SK-N-SH (cell line): ENCODE data around the gene NBL1. TPM values are rescaled to one million over a fixed set of nuclear protein-coding genes. Genes with fewer than 3 reads are reported as not detected.

Experiments
- CTCF ChIA-PET: fragments of 300-600, 350-600 bp; formaldehyde crosslinking; extraction: SDS; loops from one replicate; lab custom pipeline; 2021; lab: Yijun Ruan, JAX
- POLR2A ChIA-PET: fragments of 350-600 bp; sonication (Branson Sonifier 250); formaldehyde crosslinking; extraction: SDS; loops from one replicate; lab custom pipeline; 2020; ENCODE audit warnings: antibody characterized with exemption, inconsistent platforms; lab: Yijun Ruan, JAX
- DNase-seq: peaks from one replicate; pipeline ENCODE4 v3.0.0; 2012
- H2AFZ ChIP-seq: fragments of 200-600 bp; sonication (generic); 2 replicates; pipeline ENCODE4 v1.8.1; 2016; ENCODE audit warnings: antibody characterized with exemption, mild to moderate bottlenecking, low read depth
- H3F3A ChIP-seq: fragments of 200-600 bp; sonication (generic); replicated peaks from 2 replicates; pipeline ENCODE3; 2016; ENCODE audit warnings: antibody characterized with exemption, mild to moderate bottlenecking; ENCODE audit not compliant: insufficient read depth
- H3K27ac ChIP-seq, 2 experiments: fragments of 200-500 bp in 1 of 2; fragments of 200-600 bp in 1 of 2; sonication (Bioruptor generic) in 1 of 2; sonication (generic), shearing (Covaris generic) in 1 of 2; 2 replicates each; pipeline versions ENCODE4 v1.5.1 to v1.6.1; 2014 to 2016; ENCODE audit warnings: low read depth in 2 of 2, inconsistent platforms in 1 of 2, low read length in 1 of 2, mild to moderate bottlenecking in 1 of 2, mixed read lengths in 1 of 2
- H3K27me3 ChIP-seq: fragments of 200-600 bp; sonication (generic), shearing (Covaris generic); 2 replicates; pipeline ENCODE4 v1.6.1; 2016; ENCODE audit warnings: mixed run types; ENCODE audit not compliant: insufficient read depth
- H3K36me3 ChIP-seq, 2 experiments: fragments of 200-500 bp in 1 of 2; fragments of 200-600 bp in 1 of 2; sonication (Bioruptor generic) in 1 of 2; sonication (generic) in 1 of 2; replicated peaks in 1 of 2; 2 replicates each; pipeline versions ENCODE3 to v1.5.1; 2014 to 2016; ENCODE audit warnings: low read length in 1 of 2, mild to moderate bottlenecking in 1 of 2; ENCODE audit not compliant: insufficient read depth in 2 of 2, control insufficient read depth in 1 of 2
- H3K4me1 ChIP-seq, 2 experiments: fragments of 200-500 bp in 1 of 2; fragments of 200-600 bp in 1 of 2; sonication (Bioruptor generic) in 1 of 2; sonication (generic), shearing (Covaris generic) in 1 of 2; 2 replicates each; pipeline versions ENCODE4 v1.5.1 to v1.6.1; 2014 to 2016; ENCODE audit warnings: low read depth in 1 of 2, low read length in 1 of 2, mixed run types in 1 of 2; ENCODE audit not compliant: insufficient read depth in 2 of 2, control insufficient read depth in 1 of 2
- H3K4me2 ChIP-seq: fragments of 200-600 bp; sonication (generic), shearing (Covaris generic); 2 replicates; pipeline ENCODE4 v1.6.1; 2017; ENCODE audit warnings: mixed run types
- H3K4me3 ChIP-seq, 2 experiments: fragments of 200-500 bp in 1 of 2; fragments of 200-600 bp in 1 of 2; sonication (Bioruptor generic) in 1 of 2; sonication (generic), shearing (Covaris generic) in 1 of 2; 2 replicates each; pipeline versions ENCODE4 v1.5.1 to v1.8.1; 2014 to 2016; ENCODE audit warnings: low read depth in 2 of 2, inconsistent platforms in 1 of 2, low read length in 1 of 2, mild to moderate bottlenecking in 1 of 2, mixed read lengths in 1 of 2, moderate library complexity in 1 of 2
- H3K79me2 ChIP-seq: fragments of 200-600 bp; sonication (generic); 2 replicates; pipeline ENCODE4 v1.8.1; 2017; ENCODE audit warnings: mild to moderate bottlenecking; ENCODE audit not compliant: insufficient read depth
- H3K9ac ChIP-seq: fragments of 200-600 bp; sonication (generic); 2 replicates; pipeline ENCODE4 v1.6.1; 2017; ENCODE audit warnings: mixed run types
- H3K9me2 ChIP-seq: fragments of 200-600 bp; sonication (generic); 2 replicates; pipeline ENCODE4 v1.6.1; 2017; ENCODE audit warnings: mixed run types
- H3K9me3 ChIP-seq: fragments of 200-600 bp; sonication (generic); 2 replicates; pipeline ENCODE4 v1.6.1; 2017; ENCODE audit warnings: mixed run types, mild to moderate bottlenecking, moderate library complexity
- H4K20me1 ChIP-seq: fragments of 200-600 bp; sonication (generic); 2 replicates; pipeline ENCODE4 v1.6.1; 2017; ENCODE audit warnings: mild to moderate bottlenecking, mixed run types; ENCODE audit not compliant: insufficient read depth
- EP300 ChIP-seq, 2 experiments: IDR thresholded peaks; 2 replicates each; pipeline versions ENCODE4 v1.4.0 to v1.6.1; 2012; ENCODE audit warnings: borderline replicate concordance in 1 of 2, low read depth in 1 of 2, low read length in 1 of 2
- FOXM1 ChIP-seq: IDR thresholded peaks from 2 replicates; pipeline ENCODE4 v1.4.0; 2012; ENCODE audit warnings: low read depth, mild to moderate bottlenecking
- IRF3 ChIP-seq: fragments of 150-350 bp; IDR thresholded peaks from 2 replicates; pipeline ENCODE4 v1.6.1; 2016; ENCODE audit warnings: mild to moderate bottlenecking, low read depth, low read length
- JUND ChIP-seq: IDR thresholded peaks from 2 replicates; pipeline ENCODE4 v1.4.0; 2012
- MAX ChIP-seq: IDR thresholded peaks from 2 replicates; pipeline ENCODE4 v1.4.0; 2012; ENCODE audit warnings: low read depth
- MEF2A ChIP-seq: IDR thresholded peaks from 2 replicates; pipeline ENCODE4 v1.4.0; 2012; ENCODE audit warnings: low read depth, borderline replicate concordance
- MXI1 ChIP-seq: IDR thresholded peaks from 2 replicates; pipeline ENCODE4 v1.6.1; 2012; ENCODE audit warnings: mild to moderate bottlenecking, low read depth, low read length, improper control_type of control experiment
- NFIC ChIP-seq: IDR thresholded peaks from 2 replicates; pipeline ENCODE4 v1.4.0; 2012; ENCODE audit warnings: borderline replicate concordance
- NRF1 ChIP-seq: IDR thresholded peaks from 2 replicates; pipeline ENCODE4 v1.6.1; 2012; ENCODE audit warnings: low read depth, mild to moderate bottlenecking, low read length
- PBX3 ChIP-seq: IDR thresholded peaks from 2 replicates; pipeline ENCODE4; 2012
- POLR2AphosphoS5 ChIP-seq: IDR thresholded peaks from 2 replicates; pipeline ENCODE4 v1.6.1; 2012; ENCODE audit warnings: low read depth, low read length
- REST ChIP-seq: IDR thresholded peaks from 2 replicates; pipeline ENCODE4 v1.6.1; 2012; ENCODE audit warnings: mild to moderate bottlenecking, low read depth, low read length, moderate library complexity
- RFX5 ChIP-seq: IDR thresholded peaks from 2 replicates; pipeline ENCODE4 v1.6.1; 2012; ENCODE audit warnings: mild to moderate bottlenecking, improper control_type of control experiment, low read length
- RXRA ChIP-seq: IDR thresholded peaks from 2 replicates; pipeline ENCODE4 v1.4.0; 2012; ENCODE audit warnings: low read depth, mild to moderate bottlenecking, borderline replicate concordance
- YY1 ChIP-seq: IDR thresholded peaks from 2 replicates; pipeline ENCODE4 v1.4.0; 2012; ENCODE audit warnings: low read depth, mild to moderate bottlenecking
- ZBTB33 ChIP-seq: IDR thresholded peaks from 2 replicates; pipeline ENCODE4 v1.4.0; 2012; ENCODE audit warnings: low read depth, borderline replicate concordance
- WGBS: methylation state at CpG from one replicate; pipeline ENCODE4 v1.1.6; 2017; ENCODE audit warnings: low lambda C conversion rate; 5-methylcytosine and 5-hydroxymethylcytosine counted together
- polyA plus RNA-seq, 3 experiments: library from polyadenylated mRNA; depleted of rRNA; stranded (reverse); fragments of >200 nt; gene quantifications; 2 replicates each; pipeline ENCODE4 v1.2.3, GENCODE V29; 2012

The NBL1 gene
- polyA plus RNA-seq, 1 of the 3 experiments (the other 2 are of a cell fraction) = 36.1 TPM

- Histone ChIP-seq H2AFZ (peak overlapping the region; percentile 23; the same call in 1 of the 2 replicates), H3K79me2 (no peaks in the 10 kb centered on the region), H3K36me3 (no peaks in the 10 kb centered on the region), H3K9me3 (no peaks in the 10 kb centered on the region), H3K9me2 (no peaks in the 10 kb centered on the region), H4K20me1 (no peaks in the 10 kb centered on the region), H3F3A (no peaks in the 10 kb centered on the region), H3K4me2 (no peak overlapping the region), H3K4me3 (no peak overlapping the region), H3K27me3 (no peaks in the 10 kb centered on the region), H3K4me1 (peaks cover 0 to 11% of the 10 kb centered on the region in 2 experiments; a peak in 1 of 4 replicates), H3K27ac (no peak overlapping the region), H3K9ac (no peak overlapping the region)
- peak; percentile 80 for DNase-seq
- ChIA-PET POLR2A (interaction anchor here (0.5 kb wide), 1 partner anchor 281 kb away, joined by 3 read pairs; no protein-coding TSS in a partner anchor), CTCF (interaction anchor here (0.8 to 3.1 kb wide), 11 partner anchors 11 to 249 kb away, joined by 3 to 19 read pairs (median 4); a partner anchor contains a TSS)
- WGBS = 40% methylated on average over 11 of the region's 14 CpGs
- TF ChIP-seq MXI1 (no peak), EP300 (IDR thresholded peaks at IDR 0.05; ENCODE audit: borderline replicate concordance in 1 of 2, low read depth in 1 of 2, low read length in 1 of 2) (no peak), MAX (no peak), JUND (no peak), YY1 (no peak), MEF2A (no peak), NFIC (peak; percentile 69), PBX3 (0 out of 2 replicates have a peak, but pooled peaks have one; percentile 4), POLR2AphosphoS5 (no peak), FOXM1 (no peak)
Measured at GRCh38 chr1:19640363-19641316, 3.5 kb upstream of the NBL1 start.

GRCh38 chr1:19643121-19643520 is 990 bp upstream of the NBL1 start:
- H2AFZ ChIP-seq = no peak overlapping the region
- peak; percentile 41 for DNase-seq
- no peaks in the 10 kb centered on the region for H3K9me3 ChIP-seq
- H3K4me2 ChIP-seq = no peak overlapping the region
- POLR2A ChIA-PET = no interaction called here
- H3K79me2 ChIP-seq = no peaks in the 10 kb centered on the region; the same call in none of the 2 replicates
- no peaks in the 10 kb centered on the region for H3K27me3 ChIP-seq
- peaks cover 0 to 25% of the 10 kb centered on the region in 2 experiments; a peak in 1 of 4 replicates for H3K4me1 ChIP-seq
- CTCF ChIA-PET = interaction anchor here (0.9 to 13.2 kb wide), 8 partner anchors 10 to 331 kb away, joined by 3 to 235 read pairs (median 3); partner anchors contain the start of genes AKR7A2 and SLC66A1
- H3F3A ChIP-seq = peaks cover 5% of the 10 kb centered on the region
- peaks cover 4% of the 10 kb centered on the region; the same call in 1 of the 2 replicates for H4K20me1 ChIP-seq
- no peak overlapping the region for H3K9ac ChIP-seq
- H3K4me3 ChIP-seq = no peak overlapping the region
- no peak overlapping the region for H3K27ac ChIP-seq
- 67% methylated on average over 7 of the region's 7 CpGs for WGBS
- H3K36me3 ChIP-seq = no peaks in the 10 kb centered on the region
- no peaks in the 10 kb centered on the region for H3K9me2 ChIP-seq
- TF ChIP-seq IRF3 (no peak), NRF1 (no peak), REST (no peak), ZBTB33 (no peak), RXRA (no peak), RFX5 (no peak), FOXM1 (no peak), POLR2AphosphoS5 (no peak)
